Muscle of leg (tissue), 11 donors: ENCODE results near the gene LCN12. TPM values are rescaled to one million over a fixed set of nuclear protein-coding genes. Genes with fewer than 3 reads are reported as not detected.

Source experiments
- DNase-seq: peaks from one replicate; pipeline ENCODE4 v3.0.0; 2013
- H3K27ac ChIP-seq: one replicate; pipeline ENCODE4 v1.5.1; 2013; ENCODE audit warnings: mild to moderate bottlenecking, low read length, control low read depth
- H3K27me3 ChIP-seq: one replicate; pipeline ENCODE4 v1.6.1; 2013; ENCODE audit warnings: low read length; ENCODE audit not compliant: control insufficient read depth, insufficient read depth
- H3K36me3 ChIP-seq: one replicate; pipeline ENCODE4 v1.6.1; 2013; ENCODE audit warnings: low read length; ENCODE audit not compliant: control insufficient read depth, insufficient read depth
- H3K4me1 ChIP-seq: one replicate; pipeline ENCODE4 v1.6.1; 2013; ENCODE audit warnings: low read length; ENCODE audit not compliant: control insufficient read depth, insufficient read depth
- H3K4me3 ChIP-seq: one replicate; pipeline ENCODE4 v1.5.1; 2013; ENCODE audit warnings: low read length, control low read depth
- H3K9me3 ChIP-seq: replicated peaks from 2 replicates; pipeline ENCODE4 v1.6.1; 2013; ENCODE audit warnings: low read depth, low read length; ENCODE audit not compliant: control insufficient read depth
- WGBS: methylation state at CpG from one replicate; pipeline ENCODE4 v1.1.5; 2013; ENCODE audit warnings: missing lambda C conversion rate; ENCODE audit not compliant: insufficient coverage; 5-methylcytosine and 5-hydroxymethylcytosine counted together
- polyA plus RNA-seq, 8 donors: library from polyadenylated mRNA; unstranded; fragments of 120-200 nt; gene quantifications; one replicate each; pipeline versions ENCODE4 v1.2.1 to v1.2.3, GENCODE V29; 2013; ENCODE audit warnings: inconsistent platforms in 1 of 8, low replicate concordance in 1 of 8; ENCODE audit not compliant: insufficient read length in 8 of 8, insufficient read depth in 1 of 8
- total RNA-seq: library from RNA; stranded (reverse); fragments of 120-200 nt; gene quantifications from one replicate; pipeline ENCODE4 v1.2.4, GENCODE V29; 2013

The LCN12 gene
- total and polyA plus RNA-seq, 9 donors = 0.10 to 5.3 (median 0.71) TPM; not detected in 1

GRCh38 chr9:136916330-136917184 is 35.5 kb upstream of the LCN12 start:
- Histone ChIP-seq H3K27ac (no peak overlapping the region), H3K36me3 (peaks cover 57% of the 10 kb centered on the region), H3K4me3 (no peak overlapping the region), H3K27me3 (no peaks in the 10 kb centered on the region), H3K4me1 (no peaks in the 10 kb centered on the region), H3K9me3 (no peaks in the 10 kb centered on the region)
- DNase-seq = no peak
- 88% methylated on average over 32 of the region's 32 CpGs for WGBS

GRCh38 chr9:136917902-136918301 is 34.2 kb upstream of the LCN12 start:
- Histone ChIP-seq H3K36me3 (peaks cover 66% of the 10 kb centered on the region), H3K9me3 (no peaks in the 10 kb centered on the region), H3K27ac (no peak overlapping the region), H3K4me3 (no peak overlapping the region), H3K4me1 (no peaks in the 10 kb centered on the region), H3K27me3 (no peaks in the 10 kb centered on the region)
- 89% methylated on average over 11 of the region's 11 CpGs for WGBS
- no peak for DNase-seq

GRCh38 chr9:136920069-136920468 is 32.0 kb upstream of the LCN12 start:
- 97% methylated on average over 15 of the region's 15 CpGs for WGBS
- H3K27me3 ChIP-seq = no peaks in the 10 kb centered on the region
- H3K9me3 ChIP-seq = no peaks in the 10 kb centered on the region
- H3K4me1 ChIP-seq = no peaks in the 10 kb centered on the region
- no peak overlapping the region for H3K27ac ChIP-seq
- H3K4me3 ChIP-seq = no peak overlapping the region
- H3K36me3 ChIP-seq = peaks cover 63% of the 10 kb centered on the region
- no peak for DNase-seq

GRCh38 chr9:136920734-136921231 is 31.3 kb upstream of the LCN12 start:
- Histone ChIP-seq H3K4me1 (peaks cover 2% of the 10 kb centered on the region), H3K27me3 (no peaks in the 10 kb centered on the region), H3K4me3 (no peak overlapping the region), H3K27ac (no peak overlapping the region), H3K9me3 (no peaks in the 10 kb centered on the region), H3K36me3 (peaks cover 63% of the 10 kb centered on the region)
- no peak for DNase-seq
- 98% methylated on average over 12 of the region's 14 CpGs for WGBS

- WGBS = 100% methylated on average over 1 of the region's 11 CpGs
- peaks cover 2% of the 10 kb centered on the region for H3K4me1 ChIP-seq
- H3K36me3 ChIP-seq = peaks cover 61% of the 10 kb centered on the region
- no peaks in the 10 kb centered on the region for H3K9me3 ChIP-seq
- no peak for DNase-seq
- H3K4me3 ChIP-seq = no peak overlapping the region
- H3K27me3 ChIP-seq = no peaks in the 10 kb centered on the region
- no peak overlapping the region for H3K27ac ChIP-seq
Measured at GRCh38 chr9:136921307-136921706, 30.8 kb upstream of the LCN12 start.

- no peak for DNase-seq
- Histone ChIP-seq H3K4me1 (peaks cover 2% of the 10 kb centered on the region), H3K9me3 (no peaks in the 10 kb centered on the region), H3K27ac (no peak overlapping the region), H3K36me3 (peaks cover 61% of the 10 kb centered on the region), H3K27me3 (no peaks in the 10 kb centered on the region), H3K4me3 (no peak overlapping the region)
- 81% methylated on average over 8 of the region's 10 CpGs for WGBS
Measured at GRCh38 chr9:136921718-136922117, 30.4 kb upstream of the LCN12 start.

- no peak for DNase-seq
- Histone ChIP-seq H3K36me3 (peaks cover 60% of the 10 kb centered on the region), H3K4me3 (no peak overlapping the region), H3K27me3 (no peaks in the 10 kb centered on the region), H3K27ac (no peak overlapping the region), H3K4me1 (peaks cover 2% of the 10 kb centered on the region), H3K9me3 (no peaks in the 10 kb centered on the region)
- WGBS = 87% methylated on average over 18 of the region's 19 CpGs
Measured at GRCh38 chr9:136922540-136922939, 29.5 kb upstream of the LCN12 start.

GRCh38 chr9:136923881-136924280 is 28.2 kb upstream of the LCN12 start:
- no peak for DNase-seq
- Histone ChIP-seq H3K27ac (no peak overlapping the region), H3K4me3 (no peak overlapping the region), H3K4me1 (peaks cover 5% of the 10 kb centered on the region), H3K36me3 (peaks cover 63% of the 10 kb centered on the region), H3K27me3 (no peaks in the 10 kb centered on the region), H3K9me3 (no peaks in the 10 kb centered on the region)
- 93% methylated on average over 14 of the region's 19 CpGs for WGBS

GRCh38 chr9:136925414-136926153 is 26.5 kb upstream of the LCN12 start:
- Histone ChIP-seq H3K27ac (no peak overlapping the region), H3K4me3 (no peak overlapping the region), H3K4me1 (peaks cover 5% of the 10 kb centered on the region), H3K27me3 (no peaks in the 10 kb centered on the region), H3K9me3 (no peaks in the 10 kb centered on the region), H3K36me3 (peaks cover 53% of the 10 kb centered on the region)
- 75% methylated on average over 31 of the region's 33 CpGs for WGBS
- DNase-seq = peak; percentile 28

GRCh38 chr9:136926154-136926704 is 25.8 kb upstream of the LCN12 start:
- Histone ChIP-seq H3K36me3 (peaks cover 46% of the 10 kb centered on the region), H3K9me3 (no peaks in the 10 kb centered on the region), H3K27me3 (no peaks in the 10 kb centered on the region), H3K4me1 (peaks cover 5% of the 10 kb centered on the region), H3K4me3 (no peak overlapping the region), H3K27ac (no peak overlapping the region)
- no peak for DNase-seq
- 83% methylated on average over 9 of the region's 9 CpGs for WGBS
